HS-5 (cell line): Measurements from ENCODE around the gene AGXT2.
"Not testable (repeated sequence)": the region's sequence is repeated elsewhere in the genome, so short reads cannot be mapped to it uniquely, and the experiment has no call there.

Experiments
- DNase-seq: peaks from one replicate; pipeline ENCODE4 v3.0.0-alpha.2; 2012; ENCODE audit warnings: low read depth

Gene AGXT2

GRCh38 chr5:35052838-35053237 lies 5.1 kb upstream of the AGXT2 start:
- DNase-seq: no peak

GRCh38 chr5:35050541-35051126 lies 2.9 kb upstream of the AGXT2 start:
- DNase-seq: no peak

GRCh38 chr5:35048910-35049309 lies 1.2 kb upstream of the AGXT2 start:
- DNase-seq: no peak

- peak; percentile 100 for DNase-seq
Observed at GRCh38 chr5:35046774-35047173, 975 bp downstream of the AGXT2 start.

- no peak for DNase-seq
Observed at GRCh38 chr5:35045280-35045679, 2.5 kb downstream of the AGXT2 start.

GRCh38 chr5:35044649-35045048 lies 3.1 kb downstream of the AGXT2 start:
- no peak for DNase-seq

- no peak for DNase-seq
Observed at GRCh38 chr5:35042781-35043180, 5.0 kb downstream of the AGXT2 start.

GRCh38 chr5:35041261-35041660 lies 6.5 kb downstream of the AGXT2 start:
- no peak for DNase-seq

- no peak for DNase-seq
Observed at GRCh38 chr5:35038891-35039290, 8.9 kb downstream of the AGXT2 start.

GRCh38 chr5:35036536-35036935 lies 11.2 kb downstream of the AGXT2 start:
- DNase-seq: no peak

GRCh38 chr5:35035929-35036328 lies 11.8 kb downstream of the AGXT2 start:
- not testable (repeated sequence) for DNase-seq

- no peak for DNase-seq
Observed at GRCh38 chr5:35035271-35035670, 12.5 kb downstream of the AGXT2 start.

- no peak for DNase-seq
Observed at GRCh38 chr5:35032356-35032755, 15.4 kb downstream of the AGXT2 start.

- peak; percentile 67 for DNase-seq
Observed at GRCh38 chr5:35031276-35031675, 16.5 kb downstream of the AGXT2 start.

- DNase-seq: no peak
Observed at GRCh38 chr5:35030426-35031100, 17.2 kb downstream of the AGXT2 start.

- peak; percentile 89 for DNase-seq
Observed at GRCh38 chr5:35029333-35029732, 18.4 kb downstream of the AGXT2 start.

GRCh38 chr5:35026941-35027340 lies 20.8 kb downstream of the AGXT2 start:
- no peak for DNase-seq

GRCh38 chr5:35026280-35026840 lies 21.4 kb downstream of the AGXT2 start:
- no peak for DNase-seq

- DNase-seq: no peak
Observed at GRCh38 chr5:35024911-35025510, 22.7 kb downstream of the AGXT2 start.

GRCh38 chr5:35023391-35024178 lies 24.2 kb downstream of the AGXT2 start:
- no peak for DNase-seq

GRCh38 chr5:35016174-35017051 lies 31.3 kb downstream of the AGXT2 start:
- no peak for DNase-seq
